ENCODE measurements around the gene ZNF532. TPM values are rescaled to one million over a fixed set of nuclear protein-coding genes. Genes with fewer than 3 reads are reported as not detected.

Gene ZNF532
- total and polyA plus RNA-seq, 2 of the 13 experiments (the other 11 are each of a cell fraction or from before 2014, with no cell fraction given), result not detected

- DNase-seq (ENCODE audit: low spot score) (no peak), ATAC-seq (no peak), FAIRE-seq (no peak)
- Histone ChIP-seq H3K36me3 (replicated peaks in 1 of 2; ENCODE audit: control insufficient read depth in 1 of 2, insufficient read depth in 2 of 2, low read length in 2 of 2) (no peaks in the 10 kb centered on the region), H3K4me3 (replicated peaks in 1 of 3; ENCODE audit: insufficient read depth in 1 of 3, low read depth in 2 of 3, low read length in 3 of 3) (no peak overlapping the region), H4K20me1 (ENCODE audit: insufficient read depth, low read length) (no peaks in the 10 kb centered on the region), H3K9ac (ENCODE audit: insufficient read depth, low read depth, low read length) (no peak overlapping the region), H3K27me3 (ENCODE audit: control insufficient read depth in 1 of 2, insufficient read depth in 2 of 2, low read length in 2 of 2) (peaks cover 0 to 53% of the 10 kb centered on the region in 2 experiments; a peak in 3 of 5 replicates), H3K4me2 (ENCODE audit: low read depth, low read length) (no peak overlapping the region), H3K79me2 (ENCODE audit: insufficient read depth, low read length) (no peaks in the 10 kb centered on the region), H3K27ac (ENCODE audit: extremely low read length, insufficient read depth, low read length) (no peak overlapping the region), H2AFZ (ENCODE audit: low read length) (no peak overlapping the region), H3K9me3 (ENCODE audit: low read length) (no peaks in the 10 kb centered on the region), H3K4me1 (ENCODE audit: insufficient read depth, low read length) (no peaks in the 10 kb centered on the region)
- in situ Hi-C loops (cut with HindIII; ENCODE audit: extremely low pct_ligation_motif_present, low pct_unique_long_range_greater_than_20kb) (no loop called here), intact Hi-C loops (cut with micrococcal nuclease; ENCODE audit: unreplicated experiment) (no loop called here)
- no TSS peak for BruUV-seq (replicated peaks)
- ChIA-PET CTCF (ENCODE audit: low intra/inter-chr PET ratio, low total read pairs) (no interaction called here), POLR2A (no interaction called here)
- TF ChIP-seq ZNF501 (CRISPR knock-in tag; IDR thresholded peaks at IDR 0.05) (no peak), ZNF180 (CRISPR knock-in tag; IDR thresholded peaks at IDR 0.05; ENCODE audit: borderline replicate concordance, low read depth) (no peak), ATF2 (CRISPR knock-in tag; IDR thresholded peaks at IDR 0.05) (no peak), ZNF354B (CRISPR knock-in tag; IDR thresholded peaks at IDR 0.05) (no peak), ZMAT3 (CRISPR knock-in tag; conservative IDR thresholded peaks at IDR 0.05) (no peak), NR2C2 (CRISPR knock-in tag; IDR thresholded peaks at IDR 0.05; ENCODE audit: borderline replicate concordance) (no peak), RARA (CRISPR knock-in tag; IDR thresholded peaks at IDR 0.05) (no peak), SALL2 (CRISPR knock-in tag; IDR thresholded peaks at IDR 0.05) (no peak), MAFK (conservative IDR thresholded peaks at IDR 0.05 in 1 of 2, IDR thresholded peaks at IDR 0.05 in 1 of 2; ENCODE audit: low read length in 2 of 2) (no peak), ZBTB7A (CRISPR knock-in tag; IDR thresholded peaks at IDR 0.05) (no peak), ZNF362 (CRISPR knock-in tag; IDR thresholded peaks at IDR 0.05; ENCODE audit: borderline replicate concordance) (no peak), EP300 (IDR thresholded peaks at IDR 0.05; ENCODE audit: low read depth in 2 of 2, low read length in 2 of 2) (no peak), EP300 (CRISPR knock-in tag; IDR thresholded peaks at IDR 0.05; ENCODE audit: borderline replicate concordance) (no peak), TOPORS (CRISPR knock-in tag; IDR thresholded peaks at IDR 0.05) (no peak), SMAD9 (CRISPR knock-in tag; IDR thresholded peaks at IDR 0.05) (no peak), MTF2 (CRISPR knock-in tag; IDR thresholded peaks at IDR 0.05; ENCODE audit: borderline replicate concordance) (no peak), SIN3B (IDR thresholded peaks at IDR 0.05; ENCODE audit: low read length) (no peak)
- 28% methylated on average over 5 of the region's 5 CpGs for WGBS (ENCODE audit: low lambda C conversion rate)
Measured at GRCh38 chr18:58967751-58968254, 103.1 kb downstream of the ZNF532 start.
